GM19452 (cell line): Measurements from ENCODE around the gene PHKG1.
"Not testable (repeated sequence)": the region's sequence is repeated elsewhere in the genome, so short reads cannot be mapped to it uniquely, and the experiment has no call there.

Experiments
- ATAC-seq: cut with Tn5 transposase; IDR thresholded peaks from one replicate; pipeline ENCODE4 v1.9.1; 2021; ENCODE audit not compliant: unreplicated experiment

Gene PHKG1

DNA sequence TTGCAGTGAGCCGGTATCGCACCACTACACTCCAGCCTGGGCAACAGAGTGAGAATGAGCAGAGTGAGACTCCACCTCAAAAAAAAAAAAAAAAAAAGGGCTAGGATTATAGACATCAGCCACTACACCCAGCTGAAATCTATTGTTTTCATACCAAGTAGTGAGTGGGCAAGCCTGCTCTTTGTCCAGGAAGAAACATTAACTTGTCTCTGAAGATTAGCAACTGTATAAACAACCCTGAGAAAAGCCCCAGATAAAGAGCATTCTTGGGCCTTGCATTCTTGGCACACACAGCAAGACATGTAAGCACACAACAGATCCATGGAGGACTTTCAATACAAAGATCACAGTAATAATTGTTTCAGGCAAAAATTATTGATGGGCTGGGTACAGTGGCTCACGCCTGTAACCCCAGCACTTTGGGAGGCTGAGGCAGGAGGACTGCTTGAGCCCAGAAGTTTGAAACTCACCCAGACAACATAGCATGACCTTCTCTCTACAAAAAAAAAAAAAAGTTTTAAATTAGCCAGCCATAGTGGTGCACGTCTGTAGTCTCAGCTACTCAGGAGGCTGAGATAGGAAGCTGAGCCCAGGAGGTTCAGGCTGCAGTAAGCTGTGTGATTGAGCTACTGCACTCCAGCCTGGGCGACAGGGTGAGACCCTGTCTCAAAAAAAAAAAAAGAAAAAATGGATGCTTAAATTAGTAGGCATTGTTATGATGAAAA is 45.9 kb downstream of the PHKG1 start:
- ATAC-seq: no peak

DNA sequence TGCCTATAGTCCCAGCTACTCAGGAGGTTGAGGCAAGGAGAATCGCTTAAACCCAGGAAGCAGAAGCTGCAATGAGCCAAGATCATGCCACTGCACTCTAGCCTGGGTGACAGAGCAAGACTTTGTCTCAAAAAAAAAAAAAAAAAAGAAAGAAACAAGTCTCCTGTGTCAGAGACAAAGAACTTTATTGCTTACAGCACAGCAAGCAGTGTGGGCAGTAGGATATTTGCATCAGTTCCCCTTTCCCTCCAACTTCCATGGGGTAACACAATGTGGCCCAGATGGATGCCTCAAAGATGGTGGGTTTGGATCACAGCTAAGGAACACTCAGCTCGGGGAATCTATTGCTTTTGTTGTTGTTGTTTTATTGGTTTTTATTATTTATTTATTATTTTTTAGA is 47.0 kb downstream of the PHKG1 start:
- not testable (repeated sequence) for ATAC-seq

DNA sequence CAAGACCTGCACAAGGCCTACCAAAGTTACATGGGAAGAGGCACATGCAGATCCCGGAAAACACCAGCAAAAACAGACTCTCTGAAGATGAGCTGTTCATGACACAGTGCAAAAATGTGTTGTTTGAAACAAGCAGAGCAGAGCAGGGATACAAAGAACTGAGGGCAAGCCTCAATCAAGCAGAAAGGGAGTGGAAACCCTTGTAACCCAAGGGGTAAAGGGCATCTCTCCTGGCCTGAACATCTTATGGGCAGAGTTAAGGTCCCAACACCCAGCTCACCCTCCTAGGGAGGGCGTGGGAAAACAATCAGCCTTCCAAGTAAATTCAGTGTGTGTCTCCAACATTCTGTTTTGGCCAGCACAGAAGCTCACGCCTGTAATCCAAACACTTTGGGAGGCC is 52.0 kb downstream of the PHKG1 start:
- no peak for ATAC-seq

DNA sequence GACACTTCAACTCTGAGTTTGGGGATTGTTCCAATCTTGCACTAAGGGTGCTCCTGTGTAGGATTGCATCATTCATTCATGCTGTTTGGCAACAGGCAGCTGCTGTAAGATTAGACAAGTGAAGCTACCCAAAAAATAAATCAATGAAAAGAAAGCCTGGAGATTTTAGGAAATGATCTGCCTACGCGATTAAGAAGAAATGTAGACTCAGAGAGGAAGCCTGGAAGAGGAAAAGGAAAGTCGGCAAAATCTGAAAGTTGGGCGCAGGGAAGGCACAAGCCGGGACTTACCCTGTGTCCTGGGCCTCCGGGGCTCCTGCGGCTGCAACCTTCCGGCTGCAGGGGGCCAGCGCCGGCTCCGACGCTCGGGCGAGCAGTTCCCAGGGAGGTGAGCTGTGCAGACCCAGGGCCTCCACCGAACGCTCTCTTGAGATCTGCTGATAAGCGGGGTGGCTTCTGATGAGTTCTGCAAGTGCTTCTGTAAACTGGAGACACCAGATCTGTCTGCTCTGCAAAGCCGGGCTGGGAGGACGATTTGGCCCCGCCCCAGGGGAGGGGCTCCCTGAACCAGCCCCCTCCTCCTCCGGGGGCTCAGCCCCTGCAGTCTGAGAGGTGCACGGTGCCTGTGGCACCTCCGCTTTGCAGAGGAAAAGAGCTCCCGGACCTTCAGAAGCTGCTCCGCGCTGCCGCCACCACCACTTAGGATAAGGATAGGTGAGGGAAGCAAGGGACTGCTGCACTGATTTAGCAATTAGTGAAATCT is 58.9 kb downstream of the PHKG1 start:
- peak; percentile 97 for ATAC-seq

DNA sequence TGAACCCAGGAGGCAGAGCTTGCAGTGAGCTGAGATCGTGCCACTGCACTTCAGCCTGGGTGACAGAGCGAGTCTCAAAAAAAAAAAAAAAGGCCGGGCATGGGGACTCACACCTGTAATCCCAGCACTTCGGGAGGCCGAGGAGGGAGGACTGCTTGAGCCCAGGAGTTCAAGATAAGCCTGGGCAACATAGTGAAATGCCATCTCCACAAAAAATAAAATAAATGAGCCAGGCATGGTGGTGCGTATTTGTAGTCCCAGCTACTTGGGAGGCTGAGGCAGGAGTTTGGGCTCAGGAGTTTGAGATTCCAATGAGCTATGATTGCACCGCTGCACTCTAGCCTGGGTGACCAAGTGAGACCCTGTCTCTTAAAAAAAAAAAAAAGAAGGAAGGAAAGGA is 60.2 kb downstream of the PHKG1 start:
- not testable (repeated sequence) for ATAC-seq

DNA sequence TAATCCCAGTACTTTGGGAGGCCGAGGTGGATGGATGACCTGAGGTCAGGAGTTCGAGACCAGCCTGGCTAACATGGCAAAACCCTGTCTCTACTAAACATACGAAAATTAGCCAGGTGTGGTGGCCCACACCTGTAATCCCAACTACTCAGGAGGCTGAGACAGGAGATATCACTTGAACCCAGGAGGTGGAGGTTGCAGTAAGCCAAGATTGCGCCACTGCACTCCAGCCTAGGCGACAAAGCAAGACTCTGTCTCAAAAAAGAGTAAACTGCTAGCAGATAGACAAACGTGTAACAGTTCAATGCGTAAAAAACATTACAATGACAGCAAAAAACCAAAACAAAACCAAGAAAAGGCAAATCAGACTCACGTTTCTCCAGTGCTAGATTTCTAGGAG is 61.2 kb downstream of the PHKG1 start:
- ATAC-seq: not testable (repeated sequence)

DNA sequence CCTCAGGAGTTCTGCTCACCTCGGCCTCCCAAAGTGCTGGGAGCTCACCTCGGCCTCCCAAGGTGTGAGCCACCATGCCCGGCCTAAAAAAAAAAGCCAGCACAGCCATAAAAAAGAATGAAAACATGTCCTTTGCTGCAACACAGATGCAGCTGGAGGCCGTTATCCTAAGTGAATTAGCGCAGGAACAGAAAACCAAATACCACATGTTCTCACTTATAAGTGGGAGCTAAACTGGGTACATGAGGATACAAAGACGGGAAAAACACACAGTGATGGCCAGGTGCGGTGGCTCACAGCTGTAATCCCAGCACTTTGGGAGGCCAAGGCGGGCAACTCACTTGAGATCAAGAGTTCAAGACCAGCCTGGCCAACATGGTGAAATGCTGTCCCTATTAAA is 62.4 kb downstream of the PHKG1 start:
- no peak for ATAC-seq
